Measurements from ENCODE around the gene SORCS2. TPM values are rescaled to one million over a fixed set of nuclear protein-coding genes. Genes with fewer than 3 reads are reported as not detected.

Gene SORCS2
- total and polyA plus RNA-seq, 2 of the 4 experiments (the other 2 are of a cell fraction) = 0.36 to 0.62 TPM

- no peaks in the 10 kb centered on the region; the same call in 1 of the 2 replicates for H4K20me1 ChIP-seq (ENCODE audit: insufficient read depth, low read length)
- TF ChIP-seq RCOR1 (IDR thresholded peaks at IDR 0.05; ENCODE audit: insufficient replicate concordance, low read length) (no peak), RAD21 (IDR thresholded peaks at IDR 0.05; ENCODE audit: low read length) (no peak), POLR2A (IDR thresholded peaks at IDR 0.05; ENCODE audit: low read depth, low read length) (no peak), RFX5 (IDR thresholded peaks at IDR 0.05; ENCODE audit: low read depth, low read length) (no peak), SMC3 (IDR thresholded peaks at IDR 0.05; ENCODE audit: low read depth, low read length) (no peak), BHLHE40 (IDR thresholded peaks at IDR 0.05; ENCODE audit: low read depth, low read length) (no peak), NFE2L2 (IDR thresholded peaks at IDR 0.05; ENCODE audit: low read depth, low read length) (no peak)
- 75% methylated on average over 2 of the region's 7 CpGs; no CpG with 5 or more reads in 1 of the 2 experiments for WGBS, 2 experiments (ENCODE audit: extremely low coverage in 2 of 2, insufficient read length in 1 of 2)
- no peak overlapping the region for H2BK120ac ChIP-seq (ENCODE audit: low read depth, low read length)
- DNase-seq (no peak), ATAC-seq (ENCODE audit: low read depth) (no peak)
- H2BK20ac ChIP-seq (ENCODE audit: low read depth, low read length) = no peak overlapping the region
- no peak overlapping the region for H3K23ac ChIP-seq (ENCODE audit: low read depth, low read length)
- no peak overlapping the region for H4K8ac ChIP-seq (ENCODE audit: low read depth in 2 of 2, low read length in 2 of 2)
- no peak overlapping the region for H3K4me2 ChIP-seq (ENCODE audit: low read depth, low read length)
- H3K4me1 ChIP-seq (ENCODE audit: control insufficient read depth, insufficient read depth, low read length) = no peaks in the 10 kb centered on the region
- H2BK15ac ChIP-seq (ENCODE audit: low read depth, low read length) = no peak overlapping the region
- no peak overlapping the region for H4K5ac ChIP-seq (ENCODE audit: low read depth, low read length)
- H3K79me1 ChIP-seq (ENCODE audit: low read depth in 1 of 2, low read length in 2 of 2) = no peaks in the 10 kb centered on the region
- no peak overlapping the region for H4K91ac ChIP-seq (ENCODE audit: insufficient read depth, low read depth, low read length)
- no peak overlapping the region for H2AFZ ChIP-seq (replicated peaks; ENCODE audit: low read length, poor library complexity)
- H3K56ac ChIP-seq (ENCODE audit: extremely low read depth, insufficient read depth, low read length) = no peak overlapping the region
- H3K14ac ChIP-seq (replicated peaks; ENCODE audit: low read depth, low read length) = no peak overlapping the region
- BruUV-seq (replicated peaks) = no TSS peak
- no peak overlapping the region for H2BK5ac ChIP-seq (ENCODE audit: low read depth, low read length, poor library complexity, severe bottlenecking)
- H3K18ac ChIP-seq (ENCODE audit: low read depth, low read length) = no peak overlapping the region
- intact Hi-C loops (cut with micrococcal nuclease) (no loop called here), in situ Hi-C loops (cut with MboI; ENCODE audit: low sequenced_read_pairs) (no loop called here), dilution Hi-C loops (cut with HindIII; ENCODE audit: low sequenced_read_pairs, unreplicated experiment) (no loop called here)
- no peak overlapping the region for H3K27ac ChIP-seq (ENCODE audit: insufficient read depth, low read length)
- H3K9me3 ChIP-seq (ENCODE audit: control insufficient read depth, insufficient read depth, low read length) = no peaks in the 10 kb centered on the region
- H3K36me3 ChIP-seq (ENCODE audit: control insufficient read depth, insufficient read depth, low read length) = no peaks in the 10 kb centered on the region
- peaks cover 52% of the 10 kb centered on the region for H3K27me3 ChIP-seq (ENCODE audit: control insufficient read depth, insufficient read depth, low read length)
- H2AK5ac ChIP-seq (ENCODE audit: low read depth, low read length) = no peak overlapping the region
- no peak overlapping the region for H3K4me3 ChIP-seq (ENCODE audit: insufficient read depth, low read depth, low read length)
- H3K9me1 ChIP-seq (ENCODE audit: insufficient read depth, low read length) = no peaks in the 10 kb centered on the region
- POLR2A ChIA-PET (ENCODE audit: unreplicated experiment) = no interaction called here
- H3K4ac ChIP-seq (ENCODE audit: low read depth, low read length) = no peak overlapping the region
- CTCF ChIA-PET = no interaction called here
- no peak overlapping the region for H3K9ac ChIP-seq (ENCODE audit: low read depth, low read length)
- H2AK9ac ChIP-seq (replicated peaks; ENCODE audit: low read depth, low read length, poor library complexity) = no peak overlapping the region
These were observed 177.7 kb downstream of the SORCS2 start for GRCh38 chr4:7370038-7370437.
